Trophoblast cell (in vitro differentiated cells and primary cell): Measurements from ENCODE around the gene AK6.
A peak's percentile ranks its signal among the peaks of the same experiment; 100 is the strongest.
"Not testable (repeated sequence)": the region's sequence is repeated elsewhere in the genome, so short reads cannot be mapped to it uniquely, and the experiment has no call there.

Experiments used
- DNase-seq, 2 donors: peaks; one replicate each; pipeline ENCODE4 v3.0.0-alpha.2; 2016
- H2AFZ ChIP-seq: 2 replicates; pipeline ENCODE4 v1.6.1; 2013; ENCODE audit warnings: low read length, moderate library complexity, mild to moderate bottlenecking; ENCODE audit not compliant: insufficient read depth, poor library complexity
- H2AK5ac ChIP-seq: 2 replicates; pipeline ENCODE4 v1.6.1; 2013; ENCODE audit warnings: mild to moderate bottlenecking, low read length
- H2BK120ac ChIP-seq: 2 replicates; pipeline ENCODE4 v1.6.1; 2013; ENCODE audit warnings: low read length, mild to moderate bottlenecking, moderate library complexity; ENCODE audit not compliant: insufficient read depth, poor library complexity
- H2BK12ac ChIP-seq: 2 replicates; pipeline ENCODE4 v1.6.1; 2013; ENCODE audit warnings: mild to moderate bottlenecking, low read length, moderate library complexity
- H2BK5ac ChIP-seq: 2 replicates; pipeline ENCODE4 v1.6.1; 2013; ENCODE audit warnings: low read length, low read depth, moderate library complexity, mild to moderate bottlenecking; ENCODE audit not compliant: poor library complexity
- H3K14ac ChIP-seq: 2 replicates; pipeline ENCODE4 v1.6.1; 2013; ENCODE audit warnings: mild to moderate bottlenecking, low read length
- H3K18ac ChIP-seq: 2 replicates; pipeline ENCODE4 v1.6.1; 2013; ENCODE audit warnings: mild to moderate bottlenecking, low read length
- H3K23ac ChIP-seq: 2 replicates; pipeline ENCODE4 v1.6.1; 2013; ENCODE audit warnings: low read length
- H3K27ac ChIP-seq: 2 replicates; pipeline ENCODE4 v1.5.1; 2013; ENCODE audit warnings: low read depth, mild to moderate bottlenecking, inconsistent platforms, low read length, moderate library complexity
- H3K27me3 ChIP-seq: 2 replicates; pipeline ENCODE4 v1.6.1; 2013; ENCODE audit warnings: inconsistent platforms, mild to moderate bottlenecking, low read length, moderate library complexity; ENCODE audit not compliant: insufficient read depth
- H3K36me3 ChIP-seq, 2 experiments: 1 replicate in 1 of 2; 2 replicates in 1 of 2; pipeline ENCODE4 v1.6.1; 2013; ENCODE audit warnings: low read length in 2 of 2, mild to moderate bottlenecking in 2 of 2, moderate library complexity in 1 of 2; ENCODE audit not compliant: insufficient read depth in 2 of 2, control insufficient read depth in 1 of 2
- H3K4ac ChIP-seq: 2 replicates; pipeline ENCODE4 v1.6.1; 2013; ENCODE audit warnings: low read depth, mild to moderate bottlenecking, low read length, moderate library complexity
- H3K4me1 ChIP-seq, 2 experiments: 1 replicate in 1 of 2; 2 replicates in 1 of 2; pipeline ENCODE4 v1.6.1; 2013; ENCODE audit warnings: low read length in 2 of 2, mild to moderate bottlenecking in 2 of 2, moderate library complexity in 1 of 2; ENCODE audit not compliant: insufficient read depth in 2 of 2, control insufficient read depth in 1 of 2
- H3K4me2 ChIP-seq: 2 replicates; pipeline ENCODE4 v1.6.1; 2013; ENCODE audit warnings: inconsistent platforms, mild to moderate bottlenecking, low read length, moderate library complexity
- H3K4me3 ChIP-seq: 2 replicates; pipeline ENCODE4 v1.5.1; 2013; ENCODE audit warnings: mild to moderate bottlenecking, low read depth, low read length, inconsistent platforms
- H3K79me1 ChIP-seq: one replicate; pipeline ENCODE4 v1.6.1; 2013; ENCODE audit warnings: low read length
- H3K79me2 ChIP-seq: 2 replicates; pipeline ENCODE4 v1.6.1; 2013; ENCODE audit warnings: low read length, mild to moderate bottlenecking; ENCODE audit not compliant: control insufficient read depth, insufficient read depth, poor library complexity
- H3K9ac ChIP-seq: 2 replicates; pipeline ENCODE4 v1.6.1; 2013; ENCODE audit warnings: mild to moderate bottlenecking, low read length
- H3K9me3 ChIP-seq: 2 replicates; pipeline ENCODE4 v1.6.1; 2013; ENCODE audit warnings: low read depth, mild to moderate bottlenecking, control low read depth, inconsistent platforms, low read length; ENCODE audit not compliant: insufficient read depth
- H4K12ac ChIP-seq: 2 replicates; pipeline ENCODE4 v1.6.1; 2013; ENCODE audit warnings: low read depth, mild to moderate bottlenecking, low read length, moderate library complexity
- H4K8ac ChIP-seq: 2 replicates; pipeline ENCODE4 v1.6.1; 2013; ENCODE audit warnings: low read depth, mild to moderate bottlenecking, low read length, moderate library complexity
- H4K91ac ChIP-seq: one replicate; pipeline ENCODE4 v1.6.1; 2013; ENCODE audit warnings: low read depth, mild to moderate bottlenecking, low read length, moderate library complexity
- WGBS: extraction: QIAGEN DNeasy Blood & Tissue Kit; methylation state at CpG from one replicate; pipeline ENCODE4 v1.1.7; 2013; ENCODE audit warnings: missing lambda C conversion rate; ENCODE audit not compliant: insufficient read length, insufficient coverage; ENCODE audit errors: extremely low coverage; 5-methylcytosine and 5-hydroxymethylcytosine counted together

The AK6 gene

GRCh38 chr5:69335341-69335935 is 33.9 kb downstream of the AK6 start:
- Histone ChIP-seq H3K79me1 (no peaks in the 10 kb centered on the region), H2AFZ (no peak overlapping the region), H3K79me2 (no peaks in the 10 kb centered on the region), H4K12ac (no peak overlapping the region), H3K9ac (no peak overlapping the region), H3K4ac (no peak overlapping the region), H3K4me3 (no peak overlapping the region), H3K4me2 (no peak overlapping the region), H3K36me3 (no peaks in the 10 kb centered on the region), H3K4me1 (no peaks in the 10 kb centered on the region), H3K23ac (no peak overlapping the region), H2BK5ac (no peak overlapping the region), H4K8ac (no peak overlapping the region), H3K14ac (no peak overlapping the region), H3K27me3 (no peaks in the 10 kb centered on the region), H3K18ac (no peak overlapping the region), H2BK12ac (no peak overlapping the region), H4K91ac (no peak overlapping the region), H3K27ac (no peak overlapping the region), H2BK120ac (no peak overlapping the region), H2AK5ac (no peak overlapping the region), H3K9me3 (no peaks in the 10 kb centered on the region)
- DNase-seq, result peak in 1 of 2 donors; percentile 3
- no CpG with 5 or more reads among the region's 7 CpGs for WGBS

DNA sequence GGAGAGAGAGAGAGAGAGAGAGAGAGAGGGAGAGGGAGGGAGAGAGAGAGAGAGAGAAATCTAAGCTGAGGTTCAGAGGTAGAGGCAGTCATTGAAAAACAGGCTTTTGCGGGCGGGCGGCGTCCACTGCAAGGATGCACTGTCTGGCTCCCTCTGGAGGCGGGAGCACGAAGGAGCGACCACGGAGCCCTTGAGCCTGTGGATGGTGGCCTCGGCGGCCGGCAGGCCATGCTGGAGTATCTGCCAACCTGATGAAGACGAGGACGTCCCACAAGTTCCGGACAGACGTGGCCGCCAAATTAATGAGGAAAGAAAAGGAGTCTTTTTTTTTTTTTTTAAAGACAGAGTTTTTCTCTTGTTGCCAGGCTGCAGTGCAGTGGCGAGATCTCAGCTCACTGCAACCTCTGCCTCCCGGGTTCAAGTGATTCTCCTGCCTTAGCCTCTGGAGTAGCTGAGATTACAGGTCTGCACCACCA is 34.5 kb downstream of the AK6 start:
- H4K91ac ChIP-seq, result no peak overlapping the region
- no peaks in the 10 kb centered on the region for H3K79me1 ChIP-seq
- no peak overlapping the region for H3K27ac ChIP-seq
- H3K18ac ChIP-seq, result no peak overlapping the region
- no peak overlapping the region for H4K12ac ChIP-seq
- no peak overlapping the region for H3K14ac ChIP-seq
- no peaks in the 10 kb centered on the region for H3K9me3 ChIP-seq
- H3K79me2 ChIP-seq, result no peaks in the 10 kb centered on the region
- H3K4me2 ChIP-seq, result peak overlapping the region; percentile 20
- H3K9ac ChIP-seq, result no peak overlapping the region
- no peak overlapping the region for H2AK5ac ChIP-seq
- no peak overlapping the region for H2BK5ac ChIP-seq
- H3K4me3 ChIP-seq, result no peak overlapping the region
- H3K36me3 ChIP-seq, result no peaks in the 10 kb centered on the region
- no CpG with 5 or more reads among the region's 18 CpGs for WGBS
- no peak overlapping the region for H4K8ac ChIP-seq
- H3K27me3 ChIP-seq, result no peaks in the 10 kb centered on the region
- no peak overlapping the region for H3K23ac ChIP-seq
- H2AFZ ChIP-seq, result no peak overlapping the region
- no peak overlapping the region for H2BK12ac ChIP-seq
- H2BK120ac ChIP-seq, result no peak overlapping the region
- DNase-seq, result peak; percentile 77 to 92
- no peak overlapping the region for H3K4ac ChIP-seq
- no peaks in the 10 kb centered on the region for H3K4me1 ChIP-seq

DNA sequence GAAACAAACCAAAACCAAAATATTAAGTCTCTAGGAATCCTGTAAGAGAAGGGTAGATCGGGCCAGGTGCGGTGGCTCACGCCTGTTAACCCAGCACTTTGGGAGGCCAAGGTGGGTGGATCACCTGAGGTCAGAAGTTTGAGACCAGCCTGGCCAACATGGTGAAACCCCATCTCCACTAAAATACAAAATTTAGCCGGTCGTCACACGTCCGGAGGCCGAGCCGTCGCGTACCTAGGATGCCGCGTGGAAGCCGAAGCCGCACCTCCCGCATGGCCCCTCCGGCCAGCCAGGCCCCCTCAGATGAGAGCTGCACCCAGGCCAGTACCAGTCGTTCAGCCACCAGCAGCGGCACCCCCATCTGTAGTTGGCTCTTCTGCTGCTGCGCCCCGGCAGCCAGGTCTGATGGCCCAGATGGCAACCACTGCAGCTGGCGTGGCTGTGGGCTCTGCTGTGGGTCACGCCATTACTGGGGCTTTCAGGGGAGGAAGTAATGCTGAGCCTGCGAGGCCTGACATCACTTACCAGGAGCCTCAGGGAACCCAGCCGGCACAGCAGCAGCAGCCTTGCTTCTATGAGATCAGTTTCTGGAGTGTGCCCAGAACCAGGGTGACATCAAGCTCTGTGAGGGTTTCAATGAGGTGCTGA is 35.5 kb downstream of the AK6 start:
- not testable (repeated sequence) for H3K23ac ChIP-seq, H3K79me1 ChIP-seq, H3K9ac ChIP-seq, H4K91ac ChIP-seq, H2BK12ac ChIP-seq, H3K9me3 ChIP-seq, H3K79me2 ChIP-seq, H4K12ac ChIP-seq, H3K4me1 ChIP-seq, H3K4me3 ChIP-seq, H3K27me3 ChIP-seq, H3K36me3 ChIP-seq, DNase-seq, H3K27ac ChIP-seq, H2AFZ ChIP-seq, H2BK120ac ChIP-seq, H4K8ac ChIP-seq, H2BK5ac ChIP-seq, H3K18ac ChIP-seq, H2AK5ac ChIP-seq, H3K4ac ChIP-seq, H3K4me2 ChIP-seq, H3K14ac ChIP-seq
- WGBS, result no CpG with 5 or more reads among the region's 25 CpGs

GRCh38 chr5:69331528-69332445 is 37.5 kb downstream of the AK6 start:
- no peak overlapping the region for H3K23ac ChIP-seq
- H3K9me3 ChIP-seq, result no peaks in the 10 kb centered on the region
- H3K4me3 ChIP-seq, result no peak overlapping the region
- H3K14ac ChIP-seq, result no peak overlapping the region
- H3K9ac ChIP-seq, result no peak overlapping the region
- no peaks in the 10 kb centered on the region for H3K36me3 ChIP-seq
- no peak overlapping the region for H3K4me2 ChIP-seq
- H3K79me2 ChIP-seq, result no peaks in the 10 kb centered on the region
- no peaks in the 10 kb centered on the region for H3K4me1 ChIP-seq
- no peak overlapping the region for H4K91ac ChIP-seq
- H2AFZ ChIP-seq, result no peak overlapping the region
- no peaks in the 10 kb centered on the region for H3K27me3 ChIP-seq
- H4K8ac ChIP-seq, result no peak overlapping the region
- no peak overlapping the region for H3K4ac ChIP-seq
- no peak overlapping the region for H3K27ac ChIP-seq
- H2BK5ac ChIP-seq, result no peak overlapping the region
- no peak overlapping the region for H4K12ac ChIP-seq
- H2BK12ac ChIP-seq, result no peak overlapping the region
- H2BK120ac ChIP-seq, result no peak overlapping the region
- peak in 1 of 2 donors; percentile 18 for DNase-seq
- H3K18ac ChIP-seq, result no peak overlapping the region
- no CpG with 5 or more reads among the region's 11 CpGs for WGBS
- H3K79me1 ChIP-seq, result no peaks in the 10 kb centered on the region
- no peak overlapping the region for H2AK5ac ChIP-seq
